Stimulated activated CD4-positive, alpha-beta T cell treated with anti-CD3 and anti-CD28 coated beads, Interleukin-1b, Interleukin-23, amount 100 ng/mL, for 1 hour (primary cell): Measurements from ENCODE around the gene ASB8.
A peak's percentile ranks its signal among the peaks of the same experiment; 100 is the strongest.
"Not testable (repeated sequence)": the region's sequence is repeated elsewhere in the genome, so short reads cannot be mapped to it uniquely, and the experiment has no call there.

ENCODE experiments used
- DNase-seq, 2 donors: peaks; one replicate each; pipeline ENCODE4 v3.0.0-alpha.2; 2020; ENCODE audit warnings: low read depth in 2 of 2

Gene ASB8

DNA sequence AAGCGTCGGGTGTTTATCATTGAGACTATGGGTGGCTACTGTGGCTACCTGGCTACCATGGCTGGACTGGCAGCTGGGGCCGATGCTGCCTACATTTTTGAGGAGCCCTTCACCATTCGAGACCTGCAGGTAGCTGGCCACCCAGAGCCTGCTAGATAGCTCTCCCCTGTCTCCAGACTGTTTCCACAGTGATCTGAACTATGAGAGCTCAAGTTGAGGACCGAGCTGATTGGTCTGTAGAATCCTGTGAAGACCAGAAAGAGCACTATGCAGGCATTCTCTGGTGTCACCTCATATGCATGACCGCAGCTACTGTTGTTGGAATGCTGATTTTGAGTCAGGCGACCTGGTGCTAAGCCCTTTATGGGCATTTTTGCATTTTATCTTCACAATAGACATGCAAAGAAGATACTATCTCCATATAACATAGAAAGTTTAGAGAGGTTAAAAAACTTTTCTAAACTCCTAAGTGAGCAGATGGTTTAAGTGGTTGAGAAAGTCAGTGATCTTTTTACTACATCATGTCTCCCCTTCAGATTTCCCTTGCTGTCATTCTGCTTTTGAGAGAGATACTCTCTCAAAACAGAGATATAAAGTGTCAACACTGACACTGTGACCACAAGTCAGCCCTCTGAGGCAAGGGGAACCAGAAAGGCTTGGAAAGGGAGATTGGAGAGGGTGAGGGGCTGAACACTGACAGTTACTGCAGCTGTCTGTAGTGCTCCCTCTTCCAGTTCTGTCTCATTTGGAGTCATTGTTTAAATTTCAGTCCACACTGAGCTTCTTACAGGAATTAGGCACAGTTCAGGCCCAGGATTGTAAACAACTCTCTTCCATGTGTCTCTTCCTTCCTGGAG lies 14.3 kb downstream of the ASB8 start:
- no peak for DNase-seq

DNA sequence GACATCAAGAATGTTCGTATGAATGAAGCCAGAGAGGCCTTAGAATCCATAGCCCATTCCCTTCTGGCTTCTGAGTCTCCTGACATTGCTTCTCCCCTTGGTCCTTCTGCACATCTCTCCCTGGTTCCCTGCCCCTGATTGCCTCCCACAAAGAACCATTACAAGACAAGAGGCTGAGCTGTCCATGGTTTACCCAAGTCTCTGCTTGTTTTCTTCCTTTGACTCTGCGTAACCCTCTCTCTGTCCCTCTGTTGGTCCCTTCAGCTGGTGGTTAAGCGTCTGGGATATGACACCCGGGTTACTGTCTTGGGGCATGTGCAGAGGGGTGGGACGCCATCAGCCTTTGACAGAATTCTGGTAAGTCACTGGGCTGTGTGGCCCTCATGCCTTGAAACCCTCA lies 22.3 kb downstream of the ASB8 start:
- DNase-seq = no peak

DNA sequence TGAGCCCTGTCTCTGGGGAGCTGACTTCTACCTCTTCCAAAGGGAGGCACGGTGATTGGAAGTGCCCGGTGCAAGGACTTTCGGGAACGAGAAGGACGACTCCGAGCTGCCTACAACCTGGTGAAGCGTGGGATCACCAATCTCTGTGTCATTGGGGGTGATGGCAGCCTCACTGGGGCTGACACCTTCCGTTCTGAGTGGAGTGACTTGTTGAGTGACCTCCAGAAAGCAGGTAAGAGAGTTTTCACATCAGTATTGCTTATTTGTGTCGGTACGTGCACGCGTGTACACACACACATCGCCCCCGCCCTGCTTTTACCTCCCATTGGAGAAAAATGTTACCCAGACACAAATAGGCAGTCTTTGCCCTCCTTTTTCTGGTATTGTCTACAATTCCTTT lies 24.5 kb downstream of the ASB8 start:
- DNase-seq = no peak

DNA sequence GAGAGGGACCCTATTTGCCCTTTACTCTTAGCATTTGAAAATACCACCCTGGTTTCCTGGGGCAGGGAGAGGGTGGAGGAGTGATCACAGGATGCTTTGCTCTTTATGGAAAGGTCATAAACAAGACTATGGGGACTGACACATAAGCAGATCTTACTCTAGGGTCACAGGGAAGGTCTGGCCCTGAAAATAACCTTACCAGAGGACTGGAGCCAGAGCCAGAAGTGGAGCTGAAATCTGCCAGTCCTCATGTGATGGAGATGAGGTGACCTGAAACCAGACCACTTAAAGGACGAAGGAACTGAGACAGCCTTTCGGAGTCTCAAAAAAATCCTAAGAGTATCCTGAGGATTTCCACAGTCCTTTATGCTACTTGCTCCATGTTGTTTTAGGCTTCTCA lies 25.8 kb downstream of the ASB8 start:
- DNase-seq = no peak

DNA sequence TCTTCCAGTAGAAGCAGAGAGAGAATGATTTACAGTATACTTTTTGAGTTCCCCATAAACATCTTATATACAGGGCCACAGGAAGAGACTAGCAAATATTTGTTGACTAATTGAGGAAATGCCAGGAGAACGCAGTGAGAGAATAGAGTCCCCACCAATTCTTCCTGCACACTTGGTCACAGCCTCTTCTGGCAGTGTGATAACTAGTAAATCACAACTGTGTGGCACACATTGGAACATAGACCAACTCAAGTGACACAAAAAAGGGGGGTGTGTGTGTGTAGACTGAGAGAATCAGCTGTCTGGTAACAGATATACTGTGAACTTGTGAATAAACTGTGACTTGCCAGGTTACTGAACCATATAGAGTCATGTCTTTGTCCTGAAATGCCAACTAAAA lies 27.9 kb downstream of the ASB8 start:
- DNase-seq = no peak

DNA sequence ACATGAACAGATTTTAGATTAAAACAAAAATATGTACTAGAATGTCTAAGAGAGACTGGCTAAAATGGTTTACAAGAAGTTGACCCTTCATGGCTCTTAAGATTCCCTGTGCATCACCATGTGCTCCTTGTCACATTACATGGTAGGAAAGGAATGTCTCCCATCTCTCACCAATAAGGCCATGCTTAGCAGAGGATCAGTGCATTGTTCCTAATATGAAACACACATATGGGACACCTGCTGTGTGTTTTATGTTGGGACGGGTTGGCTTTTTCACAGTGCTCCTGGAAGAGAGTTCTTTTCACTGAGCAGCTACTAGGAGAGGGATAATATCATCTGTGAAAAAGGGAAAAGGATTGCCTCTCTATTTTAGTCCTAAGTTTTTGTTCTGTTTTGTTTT lies 28.5 kb downstream of the ASB8 start:
- DNase-seq = no peak

DNA sequence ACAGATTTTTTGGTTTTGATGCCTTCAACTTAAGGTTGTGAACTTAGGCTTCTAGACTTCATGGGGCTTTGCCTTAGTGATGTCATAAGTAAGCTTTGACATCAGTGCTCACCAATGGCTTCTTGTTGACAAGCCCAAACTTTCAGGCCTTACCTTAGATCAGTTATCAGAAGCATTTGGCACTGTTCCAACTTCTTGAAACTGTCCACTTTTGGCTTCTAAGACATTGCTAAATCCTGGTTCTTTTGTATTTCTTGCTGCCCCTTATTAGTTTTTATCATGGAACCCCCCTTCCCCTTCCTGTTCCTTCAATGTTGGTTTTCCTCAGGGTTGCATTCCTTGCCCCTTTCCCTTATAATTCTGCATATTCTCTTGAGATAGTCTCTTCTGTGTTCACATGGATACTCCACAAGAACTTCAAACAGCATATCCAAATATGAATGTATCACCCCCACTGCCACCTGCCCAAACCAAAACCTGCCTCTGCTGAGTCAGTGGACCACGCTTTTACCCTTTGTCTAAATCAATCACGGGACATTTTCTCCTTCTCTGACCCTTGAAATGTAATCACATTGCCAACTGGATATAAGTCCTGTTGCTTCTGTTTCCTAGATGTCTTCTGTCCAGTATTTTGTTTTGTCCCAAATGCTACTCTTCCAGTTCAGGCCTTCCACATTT lies 30.2 kb downstream of the ASB8 start:
- no peak for DNase-seq

DNA sequence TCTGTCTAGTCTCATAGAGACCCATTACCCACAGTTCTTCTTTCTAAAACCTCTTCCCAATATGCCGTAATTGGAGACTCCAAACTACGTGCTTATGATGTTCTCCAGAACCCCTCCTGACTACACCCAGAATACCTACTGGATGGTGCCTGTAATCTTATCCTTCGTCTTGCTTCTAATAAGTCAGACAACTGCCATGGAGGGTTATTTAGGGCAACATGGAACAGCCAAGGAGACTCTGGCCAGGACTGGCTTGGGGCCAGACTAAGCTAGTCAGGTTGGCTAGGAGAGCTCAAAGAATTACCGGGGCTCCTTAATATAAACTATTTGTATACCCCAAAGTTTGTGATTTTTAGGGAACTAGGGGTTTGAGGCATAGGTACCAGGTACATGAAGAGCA lies 31.3 kb downstream of the ASB8 start:
- no peak for DNase-seq

DNA sequence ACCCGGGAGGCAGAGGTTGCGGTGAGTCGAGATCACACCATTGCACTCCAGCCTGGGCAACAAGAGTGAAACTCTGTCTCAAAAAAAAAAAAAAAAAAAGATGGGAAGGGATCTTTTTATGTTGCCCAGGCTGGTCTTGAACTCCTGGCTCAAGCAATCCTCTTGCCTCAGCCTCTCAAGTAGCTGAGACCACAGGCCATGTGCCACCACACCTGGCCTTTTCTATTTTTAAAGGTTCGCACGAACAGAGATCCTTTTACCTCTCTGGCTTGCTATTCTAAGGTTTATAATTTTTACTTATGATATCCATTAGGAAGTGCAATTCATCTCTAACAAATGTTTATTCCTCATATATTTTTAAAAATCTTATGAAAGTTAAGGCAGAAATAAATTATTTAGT lies 31.8 kb downstream of the ASB8 start:
- not testable (repeated sequence) for DNase-seq

DNA sequence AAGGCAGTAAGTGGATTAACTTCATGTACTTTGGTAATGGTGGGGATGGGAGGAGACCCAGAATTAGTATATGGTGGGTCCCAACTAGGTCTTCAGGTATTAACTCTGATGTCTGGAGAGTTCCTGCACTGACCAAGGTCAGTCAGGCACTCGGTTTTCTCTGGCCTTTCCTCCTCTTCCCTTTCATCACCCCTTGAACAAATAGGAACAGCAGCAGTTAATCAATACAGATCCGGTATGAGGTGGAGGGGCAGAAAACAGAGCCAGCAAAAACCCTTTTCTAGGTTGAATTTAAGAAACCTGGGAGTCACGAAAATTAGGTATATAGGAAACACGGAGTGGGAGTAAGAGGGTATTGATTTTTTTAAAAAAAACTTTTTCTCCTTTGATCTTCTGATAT lies 34.1 kb downstream of the ASB8 start:
- no peak for DNase-seq

DNA sequence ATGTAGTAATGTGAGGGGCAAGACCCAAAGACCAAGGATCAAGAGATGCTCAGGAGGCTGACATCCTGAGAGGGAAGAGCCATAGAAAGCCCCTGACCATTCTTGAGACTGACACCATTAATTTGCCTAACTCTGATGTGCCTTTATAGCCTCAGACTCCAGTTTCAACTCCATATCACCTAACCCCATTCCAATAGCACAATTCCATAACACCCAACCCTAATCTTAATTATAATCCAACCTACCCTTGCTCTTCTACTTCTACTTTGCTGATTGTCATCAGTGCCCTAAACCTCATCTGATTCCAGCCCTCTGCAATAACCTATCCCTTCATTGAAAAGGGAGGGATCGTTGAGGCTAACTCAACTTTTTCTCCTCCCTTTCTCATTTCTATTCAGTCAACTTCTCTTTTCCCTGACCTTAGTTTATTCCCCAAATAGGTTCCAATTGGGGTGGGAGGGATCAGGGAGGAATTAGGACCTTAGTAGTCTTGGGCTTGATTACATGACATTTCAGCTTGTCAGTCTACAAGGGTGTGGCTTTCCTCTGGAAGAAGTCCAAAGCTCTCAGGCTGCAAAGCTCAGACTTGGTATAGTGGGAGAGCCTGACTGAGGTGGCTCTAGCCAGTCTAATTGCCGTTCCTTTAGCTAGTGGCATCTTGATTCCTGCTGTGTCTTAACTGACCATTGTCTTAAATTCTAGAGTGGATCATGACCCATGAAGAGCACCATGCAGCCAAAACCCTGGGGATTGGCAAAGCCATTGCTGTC lies 35.1 kb downstream of the ASB8 start:
- DNase-seq = no peak

DNA sequence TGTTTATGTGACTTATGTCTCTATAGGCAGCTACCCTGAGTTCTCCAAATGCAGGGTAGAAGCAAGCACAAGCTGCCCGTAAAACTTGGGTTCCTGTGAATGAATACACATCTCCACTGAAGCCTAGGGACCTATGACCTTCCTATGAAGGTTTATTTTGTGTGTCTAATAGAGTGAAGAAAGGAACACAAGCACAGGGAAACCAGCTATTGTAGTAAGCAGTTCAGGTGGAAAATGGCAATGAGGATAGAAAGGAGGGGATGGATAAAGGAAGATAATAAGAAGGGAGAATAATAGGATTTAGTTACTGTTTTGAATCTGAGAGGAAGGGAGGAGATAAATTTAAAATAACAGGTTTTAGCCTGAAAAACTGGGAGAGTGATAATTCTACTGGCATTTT lies 35.8 kb downstream of the ASB8 start:
- DNase-seq = no peak

DNA sequence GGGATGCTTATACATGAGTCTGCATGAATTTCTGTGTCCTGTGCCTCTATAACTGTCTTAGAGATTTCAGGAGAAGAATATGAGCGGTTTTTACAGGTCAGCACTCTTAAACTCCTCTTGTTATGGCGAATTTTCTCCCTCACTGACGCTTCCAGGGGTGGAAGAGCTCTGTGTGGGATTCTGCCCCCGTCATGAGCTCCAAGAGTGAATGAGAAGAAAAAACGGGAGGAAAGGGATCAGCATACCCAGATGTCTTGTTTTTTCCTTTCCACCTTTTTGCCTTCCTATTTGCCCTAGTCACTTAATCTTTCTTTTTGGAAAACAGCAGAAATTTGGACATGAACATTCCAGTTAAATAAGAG lies 37.5 kb downstream of the ASB8 start:
- DNase-seq = no peak

DNA sequence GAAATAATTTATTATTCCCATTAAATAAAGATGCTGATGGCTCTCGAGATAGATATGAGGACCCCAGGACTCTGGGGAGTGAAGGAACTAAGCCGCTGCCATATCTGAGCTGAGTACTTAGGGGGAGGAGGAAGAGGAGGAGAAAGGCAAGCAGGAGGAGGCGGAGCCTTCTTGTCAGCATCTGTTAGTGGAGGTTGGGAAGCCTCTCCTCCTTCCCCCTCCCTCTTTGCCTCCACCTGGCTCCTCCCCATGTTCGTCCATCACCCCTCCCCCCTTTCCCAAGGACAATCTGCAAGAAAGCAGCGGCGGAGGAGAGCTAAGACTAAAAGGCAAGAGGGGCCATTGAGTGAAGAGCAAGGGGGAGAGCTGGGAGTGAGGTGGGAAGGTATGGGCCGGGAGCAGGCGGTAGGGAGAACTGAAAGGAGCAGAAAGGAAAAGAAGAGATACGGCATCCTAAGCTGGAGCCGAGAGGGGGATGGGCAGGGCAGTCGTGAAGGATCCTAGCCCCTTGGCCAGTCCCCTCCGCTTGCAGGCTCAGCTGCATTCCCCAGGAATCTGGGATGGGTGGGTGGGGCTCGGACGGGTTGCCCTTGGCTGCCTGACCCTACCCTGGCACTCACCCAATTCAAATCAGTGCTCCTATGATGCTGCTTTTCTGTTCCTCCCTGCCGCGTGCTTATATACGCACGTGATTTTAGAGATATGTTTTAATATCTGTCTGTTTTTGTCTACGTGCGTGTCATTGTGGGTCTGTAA lies 38.1 kb downstream of the ASB8 start, which contains the start of gene PFKM:
Gene PFKM, plus strand, starts transcription at position 287 of the 756 bp plus-strand sequence. CDS start 3,411 bp downstream, outside the sequence.
- DNase-seq = peak; percentile 19 to 32

DNA sequence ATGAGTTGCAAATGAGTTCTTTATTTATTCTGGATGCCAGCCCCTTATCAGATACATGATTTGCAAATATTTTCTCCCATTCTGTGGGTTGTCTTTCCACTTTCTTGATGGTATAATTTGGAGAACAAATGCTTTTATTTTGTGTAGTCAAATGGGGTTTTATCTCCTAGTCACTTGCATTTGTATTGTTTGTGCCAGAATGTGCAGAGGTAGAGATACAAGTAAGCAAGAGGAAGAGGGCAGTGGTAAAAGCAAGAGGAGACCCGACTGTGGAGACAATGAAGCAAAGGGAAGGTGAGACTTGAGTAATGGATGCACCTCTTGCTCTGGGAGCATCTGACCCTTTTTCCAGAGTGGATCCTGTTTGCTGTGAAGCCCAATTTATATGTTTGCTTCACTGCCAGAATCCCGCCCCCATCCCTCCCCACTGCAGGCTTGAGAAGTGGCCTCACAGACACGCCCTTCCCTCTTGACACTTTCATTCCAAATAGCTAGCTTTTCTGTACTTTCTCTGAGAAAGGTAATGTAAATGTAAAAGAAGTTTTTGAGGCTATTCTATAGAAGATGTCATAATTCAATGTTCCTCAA lies 38.9 kb downstream of the ASB8 start:
- no peak for DNase-seq

DNA sequence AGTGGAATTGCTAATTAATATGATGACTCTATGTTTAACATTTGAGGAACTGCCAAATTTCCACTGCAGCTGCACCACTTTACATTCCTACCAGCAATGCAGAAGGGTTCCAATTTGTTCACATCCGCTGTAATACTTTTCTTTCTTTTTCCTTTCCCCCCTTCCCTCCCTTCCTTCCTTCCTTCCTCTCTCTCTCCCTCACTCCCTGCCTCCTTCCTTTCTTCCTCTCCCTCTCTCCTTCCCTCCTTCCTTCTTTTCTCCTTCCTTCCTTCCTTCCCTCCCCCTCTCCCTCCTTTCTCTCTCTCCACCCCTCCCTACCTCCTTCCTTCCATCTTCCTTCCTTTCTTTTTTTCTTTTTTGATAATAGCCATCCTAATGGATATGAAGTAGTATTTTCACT lies 41.4 kb downstream of the ASB8 start:
- no peak for DNase-seq

DNA sequence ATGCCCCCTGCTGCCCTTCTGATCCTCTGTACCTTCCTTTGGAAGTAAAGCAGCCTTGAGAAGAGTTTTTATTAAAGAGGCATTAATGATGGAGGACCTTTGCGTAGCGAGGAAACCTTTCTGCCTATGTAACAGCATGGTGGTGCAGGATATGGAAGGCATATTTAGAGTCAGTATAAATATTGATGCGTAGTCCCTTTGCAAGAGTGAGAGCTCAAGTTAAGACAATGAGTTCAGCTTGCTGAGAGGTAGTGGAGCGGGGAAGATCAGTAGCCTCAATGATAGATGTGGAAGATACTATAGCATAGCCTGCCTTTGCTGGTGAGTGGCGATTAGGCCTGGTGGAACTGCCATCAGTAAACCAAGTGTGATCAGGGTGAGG lies 46.0 kb downstream of the ASB8 start:
- not testable (repeated sequence) for DNase-seq

DNA sequence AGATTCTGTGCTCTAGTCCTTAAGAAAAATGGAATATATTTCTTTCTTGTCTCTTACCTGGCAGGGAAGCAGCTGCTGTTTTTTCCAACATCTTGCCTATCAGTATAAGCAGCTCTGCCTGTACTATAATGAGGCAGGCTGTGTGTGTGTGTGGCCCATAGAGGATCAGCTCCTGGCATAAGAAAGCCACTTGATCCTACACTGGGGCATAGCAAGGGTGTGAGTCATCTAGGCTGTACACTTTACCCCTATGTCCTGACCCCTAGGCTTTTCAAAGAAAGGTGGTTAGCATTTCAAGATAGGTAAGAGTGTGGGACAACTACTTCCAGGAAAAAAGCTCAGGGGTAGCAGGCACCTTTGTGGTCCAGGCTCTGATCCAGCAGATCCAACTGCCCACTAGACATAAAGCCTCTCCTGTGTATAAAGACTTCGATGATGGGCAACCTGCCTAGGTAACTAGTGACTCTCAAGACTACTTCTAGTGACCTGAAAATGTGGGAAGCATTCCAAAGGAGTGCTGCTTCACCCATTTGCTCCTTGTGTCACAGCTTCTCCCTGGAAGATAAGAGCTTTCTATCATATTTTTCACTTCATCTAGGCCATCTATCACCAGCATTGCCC lies 46.5 kb downstream of the ASB8 start:
- DNase-seq = no peak

DNA sequence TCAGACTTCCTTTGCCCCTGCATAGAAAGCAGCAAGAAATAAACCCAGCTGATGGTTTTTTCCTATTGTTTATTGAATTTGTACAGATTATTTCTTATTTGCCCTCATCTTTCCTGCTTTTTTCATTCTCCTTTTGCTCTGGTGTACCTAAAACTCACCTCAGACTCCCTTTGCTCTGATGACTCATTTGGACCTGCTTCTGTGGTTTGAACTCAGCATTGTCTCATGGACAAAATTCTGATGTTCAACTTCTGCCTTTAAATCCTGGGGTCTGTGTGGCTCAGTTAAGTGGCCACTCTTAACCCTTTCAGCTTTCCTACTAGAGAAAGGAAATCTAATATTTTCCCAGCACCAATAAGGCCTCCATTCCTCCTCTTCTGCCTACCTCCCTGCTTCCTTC lies 47.9 kb downstream of the ASB8 start:
- no peak for DNase-seq

DNA sequence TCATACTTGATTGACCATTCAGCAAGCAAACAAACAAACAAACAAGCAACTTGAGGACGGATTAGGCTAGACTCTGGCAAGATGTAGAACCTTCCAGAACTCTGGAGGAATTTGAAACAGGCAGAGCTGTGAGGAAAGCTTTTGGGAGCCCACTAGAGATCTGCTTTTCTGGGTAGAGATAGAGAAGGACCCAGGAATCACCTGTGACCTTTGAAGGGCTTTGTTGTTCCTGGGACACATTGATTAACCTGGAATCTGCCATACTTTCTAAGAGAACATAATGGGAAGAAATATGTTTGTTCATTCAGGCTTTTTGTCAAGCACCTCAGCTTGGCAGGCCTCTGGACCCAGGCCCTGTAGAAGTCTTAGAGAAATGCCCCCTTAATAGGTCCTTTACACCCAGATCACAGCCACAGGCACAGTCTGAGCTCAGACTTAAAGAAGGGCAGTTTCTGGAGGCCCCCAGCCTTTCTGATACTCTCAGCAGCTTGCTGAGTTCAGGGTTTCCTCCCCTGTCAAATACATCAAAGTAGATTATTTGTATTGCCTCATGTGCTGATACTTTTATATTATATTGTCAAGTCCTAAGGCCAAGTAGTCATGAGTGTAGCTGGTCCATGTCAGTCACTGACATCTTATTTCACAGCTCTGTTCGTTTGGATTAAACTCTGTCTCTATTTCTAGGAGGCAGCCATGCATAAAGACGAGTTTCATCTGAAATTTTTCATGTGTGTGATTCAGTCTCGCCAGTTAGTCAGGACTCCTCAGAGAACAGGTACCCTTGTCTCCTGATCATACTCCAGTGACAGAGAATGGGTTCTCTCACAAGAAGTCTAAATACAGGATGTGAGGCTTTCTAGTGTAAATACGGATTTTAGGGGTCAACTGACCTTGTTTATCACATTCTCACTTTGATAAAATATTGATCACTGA lies 50.4 kb downstream of the ASB8 start:
- no peak for DNase-seq
